Activated naive CD8-positive, alpha-beta T cell treated with anti-CD3 and anti-CD28 coated beads, Interleukin-2, amount 50 U/mL, for 24 hours (primary cell): Measurements from ENCODE around the gene MCTP2.

Source experiments
- ATAC-seq: fragments of 150-1000 bp; cut with Tn5 transposase; one replicate; pipeline ENCODE4 v1.10.0; 2021
- DNase-seq: peaks from one replicate; pipeline ENCODE4 v3.0.0; 2021
- H3K27ac Mint-ChIP-seq: one replicate; pipeline ENCODE4 v1.8.0; 2021; ENCODE audit warnings: mild to moderate bottlenecking, mixed read lengths
- H3K27me3 Mint-ChIP-seq: one replicate; pipeline ENCODE4 v1.8.0; 2021; ENCODE audit warnings: mixed read lengths
- H3K36me3 Mint-ChIP-seq: one replicate; pipeline ENCODE4 v1.8.0; 2021; ENCODE audit warnings: low read depth, mixed read lengths
- H3K4me1 Mint-ChIP-seq: one replicate; pipeline ENCODE4 v1.8.0; 2021; ENCODE audit warnings: mixed read lengths
- H3K4me3 Mint-ChIP-seq: one replicate; pipeline ENCODE4 v1.8.0; 2021; ENCODE audit warnings: mild to moderate bottlenecking, moderate library complexity, mixed read lengths
- H3K9me3 Mint-ChIP-seq: one replicate; pipeline ENCODE4 v1.8.0; 2021; ENCODE audit warnings: mixed read lengths

Gene MCTP2

DNA sequence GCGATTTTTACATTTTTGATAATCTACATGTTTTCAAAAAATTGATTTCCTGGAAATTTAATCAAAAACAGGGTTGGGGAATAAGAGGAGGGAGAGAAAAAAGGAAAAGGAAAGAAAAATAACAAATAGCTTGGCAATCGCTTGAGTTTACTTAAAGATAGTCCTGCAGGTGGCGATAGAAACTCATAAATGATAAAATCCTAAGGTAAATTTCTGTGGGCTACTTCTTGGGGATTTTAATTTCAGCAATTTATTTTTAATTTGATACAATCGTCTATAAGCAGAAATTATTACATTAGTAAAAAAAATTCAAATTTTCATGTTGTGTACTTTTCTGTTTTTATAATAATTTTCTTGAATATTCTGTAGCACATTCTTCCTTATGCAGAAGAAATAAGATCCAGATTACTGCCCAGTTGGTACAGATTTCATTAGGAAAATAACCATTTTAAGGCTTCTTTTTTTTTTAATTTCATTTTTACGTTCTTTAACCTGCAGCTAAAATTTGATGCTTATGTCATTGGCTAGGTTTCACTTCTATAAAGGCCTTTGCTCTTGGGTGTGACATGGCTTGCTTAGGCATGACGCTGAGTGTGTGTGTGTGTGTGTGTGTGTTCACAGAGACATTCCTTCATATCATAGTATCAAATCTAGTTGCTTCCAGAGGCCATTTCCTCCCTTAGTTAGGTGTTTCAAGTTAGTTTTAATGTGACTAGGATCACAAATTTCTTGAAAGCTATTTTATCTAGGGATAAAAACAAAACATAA is 181.8 kb downstream of the MCTP2 start:
- no peaks in the 10 kb centered on the region for H3K4me1 Mint-ChIP-seq
- no peaks in the 10 kb centered on the region for H3K27me3 Mint-ChIP-seq
- H3K27ac Mint-ChIP-seq: no peak overlapping the region
- H3K36me3 Mint-ChIP-seq: peaks cover 7% of the 10 kb centered on the region
- H3K9me3 Mint-ChIP-seq: no peaks in the 10 kb centered on the region
- DNase-seq (no peak), ATAC-seq (no peak)
- H3K4me3 Mint-ChIP-seq: no peak overlapping the region

DNA sequence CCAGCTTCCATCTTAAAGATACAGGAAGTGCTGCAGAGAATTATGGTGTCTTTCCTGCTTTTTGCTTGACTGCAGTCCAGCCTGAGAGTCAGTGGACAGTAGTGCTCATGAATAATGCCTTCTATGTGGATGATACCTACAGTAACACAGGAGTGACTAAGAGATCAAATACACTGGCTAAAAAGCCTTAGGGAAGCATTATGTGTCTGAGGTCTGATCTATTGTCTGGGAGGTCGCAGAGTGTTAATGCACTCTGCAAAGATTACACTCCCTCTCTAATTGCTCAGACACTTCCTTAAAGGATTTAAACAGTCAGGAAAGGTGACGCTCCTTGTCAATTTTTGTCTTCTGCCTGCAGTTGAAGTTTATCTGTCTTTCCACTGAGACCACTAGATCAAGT is 183.6 kb downstream of the MCTP2 start:
- no peak for ATAC-seq
- H3K27me3 Mint-ChIP-seq: no peaks in the 10 kb centered on the region
- no peaks in the 10 kb centered on the region for H3K9me3 Mint-ChIP-seq
- H3K4me3 Mint-ChIP-seq: no peak overlapping the region
- peaks cover 4% of the 10 kb centered on the region for H3K36me3 Mint-ChIP-seq
- H3K4me1 Mint-ChIP-seq: no peaks in the 10 kb centered on the region
- no peak overlapping the region for H3K27ac Mint-ChIP-seq
- DNase-seq: no peak

DNA sequence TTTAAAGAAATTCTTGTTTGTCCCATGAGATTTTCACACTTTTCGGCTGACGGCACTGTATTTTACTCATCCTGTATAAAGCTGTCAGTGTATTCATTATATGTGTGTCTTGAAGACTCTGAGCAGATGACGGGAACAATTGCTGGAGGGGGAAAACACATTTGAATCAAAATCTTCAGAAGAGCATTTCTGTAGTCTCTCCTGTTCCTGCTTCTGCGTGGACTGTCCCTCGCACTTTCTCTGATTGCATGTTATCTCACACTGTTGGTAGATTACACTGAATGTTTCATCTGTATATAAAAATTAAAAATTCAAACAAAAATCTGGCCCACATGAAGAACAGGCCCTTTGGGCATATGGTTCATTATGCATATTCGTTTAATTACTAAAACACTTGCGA is 184.9 kb downstream of the MCTP2 start:
- DNase-seq (no peak), ATAC-seq (no peak)
- H3K27me3 Mint-ChIP-seq: no peaks in the 10 kb centered on the region
- H3K36me3 Mint-ChIP-seq: peaks cover 8% of the 10 kb centered on the region
- no peaks in the 10 kb centered on the region for H3K9me3 Mint-ChIP-seq
- no peak overlapping the region for H3K27ac Mint-ChIP-seq
- H3K4me3 Mint-ChIP-seq: no peak overlapping the region
- no peaks in the 10 kb centered on the region for H3K4me1 Mint-ChIP-seq

DNA sequence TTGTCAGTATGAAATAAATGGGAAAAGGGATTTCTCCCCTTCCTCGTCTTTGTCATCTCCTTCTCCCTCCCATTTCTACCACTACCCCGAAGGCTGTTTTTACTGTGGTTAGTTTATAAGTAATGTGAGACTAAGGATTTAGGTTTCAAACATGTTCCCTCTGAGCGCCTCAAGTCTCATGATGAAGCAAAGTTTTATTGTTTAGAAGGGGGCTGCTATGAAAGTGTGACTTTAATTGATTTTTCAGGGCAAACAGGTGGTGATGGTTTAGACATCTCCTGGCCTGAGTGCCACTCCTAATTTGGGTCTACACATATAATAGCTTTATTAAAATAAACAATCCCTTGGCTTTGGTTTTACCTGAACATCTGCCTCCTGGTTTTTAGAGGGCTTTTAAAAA is 185.5 kb downstream of the MCTP2 start:
- DNase-seq (no peak), ATAC-seq (no peak)
- no peaks in the 10 kb centered on the region for H3K4me1 Mint-ChIP-seq
- no peaks in the 10 kb centered on the region for H3K27me3 Mint-ChIP-seq
- no peak overlapping the region for H3K27ac Mint-ChIP-seq
- no peak overlapping the region for H3K4me3 Mint-ChIP-seq
- no peaks in the 10 kb centered on the region for H3K9me3 Mint-ChIP-seq
- peaks cover 9% of the 10 kb centered on the region for H3K36me3 Mint-ChIP-seq

DNA sequence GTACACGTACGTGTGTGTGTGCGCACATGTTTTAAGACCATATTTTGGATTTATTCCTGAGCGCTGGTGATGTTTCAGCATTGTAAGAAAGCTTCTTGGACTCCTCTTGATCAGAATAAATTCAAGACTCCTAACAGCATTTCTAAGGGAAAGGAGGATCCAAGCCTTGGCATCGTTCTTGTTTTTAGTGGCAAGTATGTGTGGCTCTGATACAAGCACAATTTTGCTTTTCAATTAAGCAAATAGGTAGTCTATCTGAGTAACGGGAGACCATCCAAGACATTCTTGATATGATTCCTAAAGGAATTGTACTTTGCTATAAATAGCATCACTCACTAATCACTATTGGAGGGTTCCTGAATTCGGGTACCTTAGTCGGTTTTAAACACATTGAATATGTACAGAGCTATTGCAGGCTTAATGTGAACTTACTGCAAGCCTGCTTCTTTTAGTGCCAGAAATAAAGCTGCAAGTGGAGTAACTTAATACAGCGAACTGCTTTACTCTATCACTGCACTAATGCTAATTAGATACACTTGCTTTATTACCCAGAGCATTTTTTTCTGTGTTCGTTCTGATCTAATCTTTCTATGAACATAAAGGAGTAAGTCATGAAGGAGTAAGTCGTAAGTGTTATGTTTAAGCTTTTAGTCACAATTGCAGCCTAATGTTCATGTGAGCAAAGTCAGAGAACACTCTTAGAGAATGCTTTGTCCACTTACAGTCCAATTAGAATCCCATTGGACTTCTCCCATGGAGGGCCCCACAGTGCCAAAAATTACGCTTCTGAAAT is 186.3 kb downstream of the MCTP2 start:
- Mint-ChIP-seq H3K4me3 (no peak overlapping the region), H3K27ac (no peak overlapping the region), H3K27me3 (no peaks in the 10 kb centered on the region), H3K4me1 (no peaks in the 10 kb centered on the region), H3K36me3 (peaks cover 9% of the 10 kb centered on the region), H3K9me3 (no peaks in the 10 kb centered on the region)
- ATAC-seq: no peak
- no peak for DNase-seq

DNA sequence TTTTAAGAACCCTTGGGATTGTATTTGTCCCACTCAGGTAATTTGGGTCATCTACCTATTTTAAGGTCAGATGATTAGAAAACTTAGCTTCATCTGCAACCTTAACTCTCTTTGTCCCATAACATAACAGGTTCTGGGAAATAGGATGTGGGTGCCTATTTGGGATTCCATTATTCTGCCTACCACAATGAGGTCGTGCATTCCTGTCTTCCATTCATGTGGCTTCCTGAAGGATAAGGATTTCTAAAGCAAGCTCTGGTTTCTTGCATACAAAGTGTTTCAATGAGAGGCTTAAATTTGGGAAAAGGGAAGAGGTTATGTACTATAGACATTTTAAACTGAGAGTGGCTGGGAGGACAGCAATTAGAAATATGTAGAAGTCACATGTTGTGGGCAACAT is 190.3 kb downstream of the MCTP2 start:
- H3K36me3 Mint-ChIP-seq: peaks cover 8% of the 10 kb centered on the region
- no peak overlapping the region for H3K27ac Mint-ChIP-seq
- H3K4me3 Mint-ChIP-seq: no peak overlapping the region
- H3K27me3 Mint-ChIP-seq: no peaks in the 10 kb centered on the region
- DNase-seq: no peak
- no peak for ATAC-seq
- H3K4me1 Mint-ChIP-seq: no peaks in the 10 kb centered on the region
- no peaks in the 10 kb centered on the region for H3K9me3 Mint-ChIP-seq

DNA sequence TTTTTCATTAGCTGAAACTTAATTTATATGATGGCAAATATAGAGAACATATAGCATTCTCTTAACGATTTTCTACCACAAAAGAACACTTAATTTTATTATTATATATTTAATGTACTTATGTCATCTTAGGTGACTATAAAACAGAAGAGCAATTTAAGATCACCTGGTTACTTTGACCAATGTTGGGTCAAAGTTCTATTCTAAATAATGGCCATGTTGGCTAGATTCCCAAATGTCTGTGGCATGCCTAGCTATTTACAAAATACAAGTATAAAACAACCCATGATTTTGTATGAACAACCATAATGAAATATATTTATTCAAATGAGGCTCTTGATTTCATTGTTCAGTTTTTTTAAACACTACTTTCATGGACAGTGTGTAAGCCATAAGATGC is 200.9 kb downstream of the MCTP2 start:
- no peak overlapping the region for H3K4me3 Mint-ChIP-seq
- no peak for DNase-seq
- peaks cover under 1% of the 10 kb centered on the region for H3K4me1 Mint-ChIP-seq
- H3K27me3 Mint-ChIP-seq: no peaks in the 10 kb centered on the region
- H3K9me3 Mint-ChIP-seq: peaks cover 1% of the 10 kb centered on the region
- no peak for ATAC-seq
- peaks cover 17% of the 10 kb centered on the region for H3K36me3 Mint-ChIP-seq
- H3K27ac Mint-ChIP-seq: no peak overlapping the region

DNA sequence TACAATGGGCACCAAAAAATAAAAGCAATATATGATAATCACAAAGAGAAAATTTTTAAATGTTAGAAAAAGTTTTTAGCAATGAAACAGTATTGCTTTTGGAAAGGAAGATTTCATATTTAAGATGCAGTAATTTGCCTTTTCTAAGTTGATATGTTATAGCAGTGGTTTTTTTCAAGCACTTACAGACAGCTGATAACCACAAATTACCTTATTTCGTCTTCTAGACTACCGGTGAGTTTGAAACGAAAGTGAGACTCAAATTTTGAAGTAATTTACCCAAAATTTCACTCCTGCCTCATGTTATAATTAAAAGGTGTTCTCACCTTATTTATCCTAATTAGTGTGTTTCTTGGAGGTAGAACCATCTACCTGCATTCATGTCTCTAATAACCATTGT is 207.8 kb downstream of the MCTP2 start:
- Mint-ChIP-seq H3K9me3 (no peaks in the 10 kb centered on the region), H3K4me1 (no peaks in the 10 kb centered on the region), H3K4me3 (no peak overlapping the region), H3K27me3 (no peaks in the 10 kb centered on the region), H3K27ac (no peak overlapping the region), H3K36me3 (peaks cover 12% of the 10 kb centered on the region)
- no peak for DNase-seq
- ATAC-seq: no peak

DNA sequence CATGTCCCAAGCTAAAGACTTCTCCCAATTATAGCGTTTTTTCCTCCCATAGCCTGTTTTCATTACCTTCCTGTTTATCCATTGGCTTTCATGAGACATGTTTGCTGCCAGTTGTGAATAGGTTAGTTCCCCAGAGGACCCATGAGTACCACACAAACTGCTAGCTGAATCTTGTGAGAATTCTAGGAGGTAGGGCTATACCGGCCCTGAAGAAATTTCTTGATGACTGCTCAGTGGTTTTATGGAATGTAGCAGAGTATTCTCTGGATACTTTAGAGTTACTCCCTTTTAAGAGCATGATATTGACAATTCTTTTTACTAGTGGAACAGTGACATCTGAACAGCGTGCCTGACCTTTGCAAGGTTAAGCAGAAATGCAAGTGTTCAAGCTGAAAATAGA is 210.4 kb downstream of the MCTP2 start:
- Mint-ChIP-seq H3K9me3 (no peaks in the 10 kb centered on the region), H3K27ac (no peak overlapping the region), H3K4me3 (no peak overlapping the region), H3K4me1 (no peaks in the 10 kb centered on the region), H3K36me3 (peaks cover 19% of the 10 kb centered on the region), H3K27me3 (no peaks in the 10 kb centered on the region)
- DNase-seq (no peak), ATAC-seq (no peak)

DNA sequence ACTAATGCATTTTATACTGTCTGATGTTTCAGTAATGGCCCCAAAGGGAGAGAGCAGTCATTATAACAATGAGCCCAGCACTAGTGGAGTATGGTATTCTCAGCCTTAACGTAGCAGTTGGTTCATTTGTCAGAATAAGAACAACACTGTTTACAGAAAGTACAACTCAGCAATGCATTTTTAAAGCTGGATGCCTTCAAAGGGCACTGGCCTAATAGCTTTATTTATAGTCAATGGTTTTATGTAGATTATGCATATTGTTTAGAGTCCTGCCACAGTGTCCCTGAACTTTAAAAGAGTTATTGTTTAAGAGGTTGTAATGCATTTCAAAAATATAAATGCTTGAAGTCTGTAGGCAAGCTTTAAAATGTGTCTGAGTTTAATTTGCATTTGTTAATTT is 211.1 kb downstream of the MCTP2 start:
- DNase-seq (no peak), ATAC-seq (no peak)
- Mint-ChIP-seq H3K27ac (no peak overlapping the region), H3K36me3 (peaks cover 21% of the 10 kb centered on the region), H3K9me3 (no peaks in the 10 kb centered on the region), H3K27me3 (no peaks in the 10 kb centered on the region), H3K4me3 (no peak overlapping the region), H3K4me1 (no peaks in the 10 kb centered on the region)

DNA sequence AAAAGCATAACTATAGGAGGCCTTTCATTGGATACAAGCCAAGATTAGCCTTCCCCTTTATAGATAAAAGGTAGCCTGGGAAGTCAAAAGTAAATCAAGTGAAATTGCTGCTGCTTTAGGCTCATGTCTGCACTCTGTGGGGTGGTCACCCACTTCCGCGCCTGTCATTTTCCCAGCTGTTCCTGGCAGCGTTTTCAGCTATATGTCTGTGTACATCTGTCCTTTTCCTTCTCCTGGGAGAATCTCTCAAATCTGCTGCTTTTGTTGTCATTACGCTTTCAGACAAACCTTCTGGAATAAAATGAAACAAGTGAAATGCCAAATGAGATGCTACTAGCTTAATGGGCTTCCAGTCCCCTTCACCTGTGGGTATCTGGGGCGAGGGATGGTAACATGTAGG is 211.8 kb downstream of the MCTP2 start:
- no peak for DNase-seq
- Mint-ChIP-seq H3K9me3 (no peaks in the 10 kb centered on the region), H3K27me3 (no peaks in the 10 kb centered on the region), H3K4me1 (no peaks in the 10 kb centered on the region), H3K4me3 (no peak overlapping the region), H3K27ac (no peak overlapping the region), H3K36me3 (peaks cover 21% of the 10 kb centered on the region)
- no peak for ATAC-seq

DNA sequence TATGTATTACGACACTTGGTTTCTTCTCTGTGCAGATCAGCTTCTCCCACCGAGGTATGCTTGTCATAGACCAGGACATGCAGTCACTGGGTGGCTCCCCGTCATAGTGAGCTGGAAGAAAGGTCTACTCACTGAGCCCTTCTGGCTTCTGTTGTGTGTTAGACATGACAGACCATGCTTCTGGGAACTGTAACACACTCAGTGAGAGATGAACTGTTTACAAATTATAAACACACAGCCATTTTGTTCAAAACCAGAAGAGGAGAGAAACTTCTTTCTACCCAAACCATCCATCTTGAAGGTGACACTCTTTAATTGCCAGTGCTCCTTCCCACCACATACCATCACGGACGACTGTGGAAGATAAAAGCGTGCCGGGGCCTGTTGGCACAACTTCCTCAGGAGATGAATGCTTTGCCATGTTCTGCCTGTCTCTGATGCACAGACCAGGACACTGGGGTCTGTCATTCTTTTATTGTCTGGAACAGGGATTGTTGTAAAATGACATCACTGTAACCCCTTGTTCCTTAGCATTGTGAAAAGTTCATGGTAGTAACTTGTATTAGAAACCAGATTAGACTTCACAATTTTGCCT is 214.3 kb downstream of the MCTP2 start:
- DNase-seq (no peak), ATAC-seq (no peak)
- no peaks in the 10 kb centered on the region for H3K27me3 Mint-ChIP-seq
- H3K4me3 Mint-ChIP-seq: no peak overlapping the region
- H3K36me3 Mint-ChIP-seq: peaks cover 21% of the 10 kb centered on the region
- no peaks in the 10 kb centered on the region for H3K9me3 Mint-ChIP-seq
- no peak overlapping the region for H3K27ac Mint-ChIP-seq
- no peaks in the 10 kb centered on the region for H3K4me1 Mint-ChIP-seq

DNA sequence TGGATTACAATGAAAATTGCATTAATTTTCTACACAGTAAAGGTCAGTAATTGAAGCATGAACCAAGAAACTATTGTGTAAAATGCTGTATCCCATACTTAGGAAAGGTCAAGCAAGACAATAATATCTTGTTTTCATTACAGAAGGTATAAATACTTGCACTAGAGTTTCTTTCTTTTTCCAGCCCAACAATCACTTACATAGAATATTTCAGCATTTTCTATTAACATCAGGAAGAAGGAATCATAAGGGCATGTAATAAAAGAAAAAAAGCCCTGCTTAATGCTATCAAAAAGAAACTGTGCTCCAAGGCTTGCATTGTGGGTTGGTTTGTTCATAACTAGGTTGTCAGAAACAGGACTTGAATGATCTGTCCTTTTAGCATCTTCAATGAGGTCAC is 215.1 kb downstream of the MCTP2 start:
- no peak for ATAC-seq
- Mint-ChIP-seq H3K4me1 (no peaks in the 10 kb centered on the region), H3K27ac (no peak overlapping the region), H3K4me3 (no peak overlapping the region), H3K36me3 (peaks cover 17% of the 10 kb centered on the region), H3K27me3 (no peaks in the 10 kb centered on the region), H3K9me3 (no peaks in the 10 kb centered on the region)
- no peak for DNase-seq

DNA sequence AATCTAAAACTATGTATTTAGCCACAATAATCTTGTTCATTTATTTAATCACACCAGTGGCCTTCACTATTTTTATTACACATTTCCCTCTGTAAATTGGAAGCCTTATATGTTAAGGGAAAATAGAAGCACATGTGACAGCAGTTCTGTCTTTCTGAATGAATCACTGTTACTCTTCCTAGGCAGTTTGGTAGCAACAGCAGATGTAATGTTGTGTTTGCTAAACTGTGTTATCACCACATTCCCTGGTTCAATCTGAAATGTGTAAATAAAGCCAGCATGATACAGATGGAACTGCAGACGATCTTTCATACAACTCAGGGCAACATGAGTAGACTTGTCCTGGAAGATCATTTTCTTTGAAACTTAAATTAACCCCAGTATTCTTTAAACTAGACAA is 220.1 kb downstream of the MCTP2 start:
- Mint-ChIP-seq H3K36me3 (peaks cover 4% of the 10 kb centered on the region), H3K4me3 (no peak overlapping the region), H3K9me3 (no peaks in the 10 kb centered on the region), H3K27ac (no peak overlapping the region), H3K4me1 (no peaks in the 10 kb centered on the region), H3K27me3 (no peaks in the 10 kb centered on the region)
- no peak for ATAC-seq
- DNase-seq: no peak
